IMR-90 (cell line): ENCODE data around the gene CEBPG. TPM values are rescaled to one million over a fixed set of nuclear protein-coding genes. Genes with fewer than 3 reads are reported as not detected.

ENCODE experiments used
- ATAC-seq: fragments of 200-7000 bp; cut with Tn5 transposase; 2 replicates; pipeline ENCODE4 v1.9.1; 2020; ENCODE audit warnings: low read depth, mild to moderate bottlenecking, moderate library complexity
- BruUV-seq: library from RNA; stranded (reverse); fragments of 400-500 nt; replicated peaks from 2 replicates; lab custom pipeline; 2021; lab: Mats Ljungman, UMichigan
- CTCF ChIA-PET: fragments of 300-600 bp; formaldehyde crosslinking; extraction: SDS; loops from one replicate; lab custom pipeline; 2021; ENCODE audit warnings: antibody characterized with exemption; lab: Yijun Ruan, JAX
- POLR2A ChIA-PET: fragments of 300-600 bp; sonication (Branson Sonifier 250); formaldehyde crosslinking; loops from one replicate; lab custom pipeline; 2022; ENCODE audit warnings: antibody characterized with exemption; ENCODE audit not compliant: unreplicated experiment; lab: Charles Lee
- DNase-seq: peaks from one replicate; pipeline ENCODE4 v3.0.0; 2013
- H2AFZ ChIP-seq: replicated peaks from 2 replicates; pipeline ENCODE3; 2013; ENCODE audit warnings: low read length, mild to moderate bottlenecking; ENCODE audit not compliant: poor library complexity
- H2AK5ac ChIP-seq: 2 replicates; pipeline ENCODE4 v1.6.1; 2013; ENCODE audit warnings: low read depth, low read length, inconsistent platforms
- H2AK9ac ChIP-seq: replicated peaks from 2 replicates; pipeline ENCODE3; 2013; ENCODE audit warnings: mild to moderate bottlenecking, low read depth, low read length, moderate library complexity; ENCODE audit not compliant: poor library complexity
- H2BK120ac ChIP-seq: 2 replicates; pipeline ENCODE4 v1.6.1; 2013; ENCODE audit warnings: low read depth, low read length, inconsistent platforms
- H2BK15ac ChIP-seq: 3 replicates; pipeline ENCODE4 v1.6.1; 2013; ENCODE audit warnings: low read depth, low read length, inconsistent platforms
- H2BK20ac ChIP-seq: 2 replicates; pipeline ENCODE4 v1.6.1; 2013; ENCODE audit warnings: low read depth, mild to moderate bottlenecking, inconsistent platforms, low read length, moderate library complexity
- H2BK5ac ChIP-seq: 2 replicates; pipeline ENCODE4 v1.6.1; 2013; ENCODE audit warnings: mild to moderate bottlenecking, low read depth, low read length, inconsistent platforms; ENCODE audit not compliant: poor library complexity, severe bottlenecking
- H3K14ac ChIP-seq: replicated peaks from 2 replicates; pipeline ENCODE4 v1.6.1; 2013; ENCODE audit warnings: low read depth, low read length, inconsistent platforms
- H3K18ac ChIP-seq: 2 replicates; pipeline ENCODE4 v1.6.1; 2013; ENCODE audit warnings: low read depth, low read length, control low read depth
- H3K23ac ChIP-seq: 2 replicates; pipeline ENCODE4 v1.6.1; 2013; ENCODE audit warnings: low read depth, low read length, inconsistent platforms
- H3K27ac ChIP-seq: 2 replicates; pipeline ENCODE4 v1.5.1; 2013; ENCODE audit warnings: mild to moderate bottlenecking, control low read depth, low read length; ENCODE audit not compliant: insufficient read depth
- H3K27me3 ChIP-seq: 2 replicates; pipeline ENCODE4 v1.6.1; 2013; ENCODE audit warnings: low read length; ENCODE audit not compliant: control insufficient read depth, insufficient read depth
- H3K36me3 ChIP-seq: 2 replicates; pipeline ENCODE4 v1.6.1; 2013; ENCODE audit warnings: low read length, mixed read lengths; ENCODE audit not compliant: control insufficient read depth, insufficient read depth
- H3K4ac ChIP-seq: 2 replicates; pipeline ENCODE4 v1.6.1; 2013; ENCODE audit warnings: low read depth, low read length, inconsistent platforms
- H3K4me1 ChIP-seq: 2 replicates; pipeline ENCODE4 v1.6.1; 2013; ENCODE audit warnings: low read length, mixed read lengths; ENCODE audit not compliant: control insufficient read depth, insufficient read depth
- H3K4me2 ChIP-seq: 2 replicates; pipeline ENCODE4 v1.6.1; 2013; ENCODE audit warnings: low read depth, mild to moderate bottlenecking, control low read depth, low read length, moderate library complexity
- H3K4me3 ChIP-seq: 2 replicates; pipeline ENCODE4 v1.5.1; 2013; ENCODE audit warnings: low read depth, mild to moderate bottlenecking, control low read depth, low read length, moderate library complexity; ENCODE audit not compliant: insufficient read depth
- H3K56ac ChIP-seq: 2 replicates; pipeline ENCODE4 v1.6.1; 2013; ENCODE audit warnings: low read length, inconsistent platforms; ENCODE audit not compliant: insufficient read depth; ENCODE audit errors: extremely low read depth
- H3K79me1 ChIP-seq, 2 experiments: 2 replicates each; pipeline ENCODE4 v1.6.1; 2013; ENCODE audit warnings: low read length in 2 of 2, inconsistent platforms in 1 of 2, low read depth in 1 of 2
- H3K9ac ChIP-seq: 2 replicates; pipeline ENCODE4 v1.6.1; 2013; ENCODE audit warnings: low read depth, low read length, control low read depth
- H3K9me1 ChIP-seq: 2 replicates; pipeline ENCODE4 v1.6.1; 2013; ENCODE audit warnings: low read length, inconsistent platforms; ENCODE audit not compliant: insufficient read depth
- H3K9me3 ChIP-seq: 2 replicates; pipeline ENCODE4 v1.6.1; 2013; ENCODE audit warnings: low read length; ENCODE audit not compliant: control insufficient read depth, insufficient read depth
- H4K20me1 ChIP-seq: 2 replicates; pipeline ENCODE4 v1.6.1; 2013; ENCODE audit warnings: low read length, inconsistent platforms; ENCODE audit not compliant: insufficient read depth
- H4K5ac ChIP-seq: 2 replicates; pipeline ENCODE4 v1.6.1; 2013; ENCODE audit warnings: mild to moderate bottlenecking, low read depth, low read length, control low read depth
- H4K8ac ChIP-seq, 2 experiments: 2 replicates each; pipeline ENCODE4 v1.6.1; 2013; ENCODE audit warnings: low read depth in 2 of 2, low read length in 2 of 2, control low read depth in 1 of 2, inconsistent platforms in 1 of 2
- H4K91ac ChIP-seq: 2 replicates; pipeline ENCODE4 v1.6.1; 2013; ENCODE audit warnings: low read depth, low read length, inconsistent platforms; ENCODE audit not compliant: insufficient read depth
- MAFK ChIP-seq: IDR thresholded peaks from 2 replicates; pipeline ENCODE4 v1.6.1; 2012; ENCODE audit warnings: low read depth, low read length, improper control_type of control experiment
- WGBS, 2 experiments: methylation state at CpG; one replicate each; pipeline versions ENCODE4 v1.1.5 to v1.1.7; 2013; ENCODE audit warnings: missing lambda C conversion rate in 2 of 2; ENCODE audit not compliant: insufficient read length in 1 of 2; ENCODE audit errors: extremely low coverage in 2 of 2; 5-methylcytosine and 5-hydroxymethylcytosine counted together
- dilution Hi-C: fragments of 300-500 bp; cut with HindIII; formaldehyde crosslinking; loops from one replicate; pipeline ENCODE4 v1.14.3; 2018; ENCODE audit warnings: low sequenced_read_pairs; ENCODE audit not compliant: unreplicated experiment
- in situ Hi-C: fragments of 300-500 bp; cut with MboI; formaldehyde crosslinking; loops from 3 replicates; pipeline ENCODE4 v1.14.3; 2019; ENCODE audit warnings: low sequenced_read_pairs, inconsistent platforms, mixed read lengths
- intact Hi-C: fragments of 100-400 bp; cut with micrococcal nuclease; formaldehyde crosslinking; loops from 2 replicates; pipeline ENCODE4 v1.10.0; 2022
- polyA plus RNA-seq, 3 experiments: library from polyadenylated mRNA; depleted of rRNA; stranded (reverse); fragments of >200 nt; gene quantifications; 2 replicates each; pipeline ENCODE4 v1.2.3, GENCODE V29; 2012; ENCODE audit warnings: low replicate concordance in 1 of 3
- total RNA-seq: library from RNA; depleted of rRNA; stranded (reverse); fragments of >200 nt; gene quantifications from 2 replicates; pipeline ENCODE4 v1.2.3, GENCODE V29; 2012

Gene CEBPG
- total and polyA plus RNA-seq, 2 of the 4 experiments (the other 2 are of a cell fraction) = 9.2 to 14.3 TPM

- ChIA-PET CTCF (interaction anchor here (1.1 kb wide), 1 partner anchor 10 kb away, joined by 3 read pairs; no protein-coding TSS in a partner anchor), POLR2A (no interaction called here)
- Histone ChIP-seq H4K20me1 (peaks cover 25% of the 10 kb centered on the region), H3K27me3 (no peaks in the 10 kb centered on the region), H2BK15ac (no peak overlapping the region), H2AFZ (peak overlapping the region; percentile 21), H2AK5ac (no peak overlapping the region), H3K9me1 (peaks cover 6% of the 10 kb centered on the region; the same call in 1 of the 2 replicates), H4K91ac (no peak overlapping the region), H3K23ac (no peak overlapping the region), H3K4me2 (no peak overlapping the region), H3K27ac (no peak overlapping the region), H2BK20ac (no peak overlapping the region), H3K4me3 (no peak overlapping the region), H3K4ac (no peak overlapping the region), H3K4me1 (peaks cover 25% of the 10 kb centered on the region), H3K79me1 (peaks cover 0 to 14% of the 10 kb centered on the region in 2 experiments; a peak in 1 of 4 replicates), H4K5ac (no peak overlapping the region), H2AK9ac (no peak overlapping the region), H4K8ac (no peak overlapping the region), H3K18ac (no peak overlapping the region), H2BK5ac (no peak overlapping the region), H3K9ac (no peak overlapping the region), H3K14ac (no peak overlapping the region), H3K56ac (no peak overlapping the region), H3K36me3 (no peaks in the 10 kb centered on the region), H2BK120ac (no peak overlapping the region), H3K9me3 (no peaks in the 10 kb centered on the region)
- intact Hi-C loops (no loop called here), in situ Hi-C loops (no loop called here), dilution Hi-C loops (no loop called here)
- TF ChIP-seq MAFK = no peak
- BruUV-seq = no TSS peak
- no peak for ATAC-seq
- DNase-seq = no peak
- WGBS, 2 experiments = 31% methylated on average over 4 of the region's 30 CpGs; no CpG with 5 or more reads in 1 of the 2 experiments
Measured at GRCh38 chr19:33396701-33397535, 23.4 kb downstream of the CEBPG start.
